PC-3 (cell line): ENCODE results near the gene RAB33B. TPM values are rescaled to one million over a fixed set of nuclear protein-coding genes. Genes with fewer than 3 reads are reported as not detected.

ENCODE experiments used
- ATAC-seq: fragments of 200-7000 bp; cut with Tn5 transposase; 2 replicates; pipeline ENCODE4 v1.9.1; 2020; ENCODE audit warnings: mild to moderate bottlenecking, moderate library complexity
- BruUV-seq: library from RNA; stranded (reverse); fragments of 400-500 nt; replicated peaks from 2 replicates; lab custom pipeline; 2021; lab: Mats Ljungman, UMichigan
- CTCF ChIA-PET: fragments of 300-600 bp; sonication (Branson Sonifier 250); formaldehyde crosslinking; loops from one replicate; lab custom pipeline; 2022; ENCODE audit warnings: antibody characterized with exemption; lab: Charles Lee
- POLR2A ChIA-PET: fragments of 300-600 bp; sonication (Branson Sonifier 250); formaldehyde crosslinking; loops from one replicate; lab custom pipeline; 2022; ENCODE audit warnings: antibody characterized with exemption; ENCODE audit not compliant: unreplicated experiment; lab: Charles Lee
- DNase-seq: peaks from one replicate; pipeline ENCODE4 v3.0.0-alpha.2; 2015
- H2AFZ ChIP-seq: fragments of 300-600 bp; sonication (generic); 2 replicates; pipeline ENCODE4 v1.6.0; 2016; ENCODE audit warnings: antibody characterized with exemption, low read length
- H3F3A ChIP-seq: fragments of 300-600 bp; sonication (generic); one replicate; pipeline ENCODE4 v1.6.0; 2017; ENCODE audit warnings: antibody characterized with exemption, low read length, control low read depth, mild to moderate bottlenecking; ENCODE audit not compliant: unreplicated experiment
- H3K27ac ChIP-seq: fragments of 300-600 bp; sonication (generic); 2 replicates; pipeline ENCODE4 v1.5.1; 2016; ENCODE audit warnings: mild to moderate bottlenecking, low read length
- H3K27me3 ChIP-seq: fragments of 300-600 bp; sonication (generic); 2 replicates; pipeline ENCODE4 v1.6.1; 2016; ENCODE audit warnings: low read length, mixed read lengths
- H3K36me3 ChIP-seq: fragments of 300-600 bp; sonication (generic); 2 replicates; pipeline ENCODE4 v1.6.1; 2016; ENCODE audit warnings: low read depth, mixed run types, low read length, mixed read lengths
- H3K4me1 ChIP-seq: fragments of 300-600 bp; sonication (generic); 2 replicates; pipeline ENCODE4 v1.5.1; 2016; ENCODE audit warnings: low read length; ENCODE audit not compliant: insufficient read depth
- H3K4me2 ChIP-seq: fragments of 300-600 bp; sonication (generic); 2 replicates; pipeline ENCODE4 v1.6.0; 2016; ENCODE audit warnings: low read length
- H3K4me3 ChIP-seq: fragments of 300-600 bp; sonication (generic); 2 replicates; pipeline ENCODE4 v1.5.1; 2016; ENCODE audit warnings: mild to moderate bottlenecking, low read length, mixed read lengths
- H3K79me2 ChIP-seq: fragments of 300-600 bp; sonication (generic); 2 replicates; pipeline ENCODE4 v1.6.1; 2017; ENCODE audit warnings: low read length, mixed read lengths
- H3K9ac ChIP-seq: fragments of 300-600 bp; sonication (generic); 2 replicates; pipeline ENCODE4 v1.6.0; 2016; ENCODE audit warnings: mild to moderate bottlenecking, low read length
- H3K9me2 ChIP-seq: fragments of 300-600 bp; sonication (generic); replicated peaks from 2 replicates; pipeline ENCODE4 v1.6.1; 2016; ENCODE audit warnings: mixed run types, low read length, mixed read lengths
- H3K9me3 ChIP-seq: fragments of 300-600 bp; sonication (generic); 2 replicates; pipeline ENCODE4 v1.6.1; 2016; ENCODE audit warnings: low read length, mixed read lengths
- H4K20me1 ChIP-seq: fragments of 300-600 bp; sonication (generic); 2 replicates; pipeline ENCODE4 v1.6.1; 2016; ENCODE audit warnings: low read length, mixed read lengths
- EZH2 ChIP-seq: fragments of 300-600 bp; sonication (generic); IDR thresholded peaks from one replicate; pipeline ENCODE4 v1.6.1; 2017; ENCODE audit warnings: antibody characterized with exemption, mild to moderate bottlenecking, low read length; ENCODE audit not compliant: unreplicated experiment
- EZH2phosphoT487 ChIP-seq: fragments of 300-600 bp; sonication (generic); IDR thresholded peaks from 2 replicates; pipeline ENCODE4 v1.6.1; 2018; ENCODE audit warnings: mild to moderate bottlenecking, antibody characterized with exemption, low read length, borderline replicate concordance
- intact Hi-C: fragments of 100-400 bp; cut with micrococcal nuclease; formaldehyde crosslinking; loops from 2 replicates; pipeline ENCODE4 v1.9.0; 2023
- total RNA-seq: library from RNA; depleted of rRNA; stranded (reverse); fragments of >200 nt; gene quantifications from 2 replicates; pipeline ENCODE4 v1.2.3, GENCODE V29; 2014
- TF ChIP-seq, protein P1 (sequence below): fragments of 300-600 bp; sonication (generic); conservative IDR thresholded peaks from 2 replicates; pipeline ENCODE4 v1.5.1; 2017; ENCODE audit warnings: antibody characterized with exemption, low read depth, mild to moderate bottlenecking, low read length

The RAB33B gene
- total RNA-seq, 1 experiment from 2014 or later = 4.4 TPM

DNA sequence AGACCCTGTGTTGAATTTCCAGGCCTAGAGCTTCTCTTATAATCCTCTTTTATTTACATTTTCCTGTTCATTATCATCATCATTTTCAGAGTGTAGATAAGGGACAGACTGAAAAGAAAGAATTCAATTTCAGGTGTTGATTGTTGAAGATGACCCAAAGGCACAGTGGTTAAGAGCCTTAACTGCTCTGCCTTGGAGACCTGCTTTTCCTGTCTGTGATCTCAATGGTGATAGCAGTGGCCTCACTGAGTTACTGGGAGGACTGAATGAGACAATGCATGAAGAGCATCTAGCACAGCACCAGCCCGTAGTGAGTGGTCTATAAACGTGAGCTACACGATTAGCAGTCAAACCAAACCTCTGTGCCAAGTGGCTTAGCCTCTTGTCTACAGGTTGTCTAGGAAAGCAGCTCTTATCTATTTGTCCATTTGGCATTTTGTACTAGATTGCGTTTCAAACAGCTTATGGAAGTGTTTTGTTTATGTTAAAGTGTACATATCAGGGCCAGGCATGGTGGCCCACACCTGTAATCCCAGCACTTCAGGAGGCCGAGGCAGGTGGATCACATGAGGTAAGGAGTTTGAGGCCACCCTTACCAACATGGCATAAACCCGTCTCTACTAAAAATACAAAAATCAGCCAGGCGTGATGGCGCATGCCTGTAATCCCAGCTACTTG is 60.6 kb downstream of the RAB33B start:
- Histone ChIP-seq H3K4me1 (no peaks in the 10 kb centered on the region), H3K9me2 (no peaks in the 10 kb centered on the region), H3K4me2 (no peak overlapping the region), H3K79me2 (no peaks in the 10 kb centered on the region), H3K4me3 (no peak overlapping the region), H3K9me3 (no peaks in the 10 kb centered on the region), H3F3A (no peaks in the 10 kb centered on the region), H3K27ac (no peak overlapping the region), H3K27me3 (no peaks in the 10 kb centered on the region), H4K20me1 (no peaks in the 10 kb centered on the region), H3K36me3 (peaks cover 20% of the 10 kb centered on the region), H3K9ac (no peak overlapping the region), H2AFZ (no peak overlapping the region)
- BruUV-seq = no TSS peak
- CTCF ChIA-PET = no interaction called here
- no peak for TF ChIP-seq EZH2
- TF ChIP-seq, protein P1, sequence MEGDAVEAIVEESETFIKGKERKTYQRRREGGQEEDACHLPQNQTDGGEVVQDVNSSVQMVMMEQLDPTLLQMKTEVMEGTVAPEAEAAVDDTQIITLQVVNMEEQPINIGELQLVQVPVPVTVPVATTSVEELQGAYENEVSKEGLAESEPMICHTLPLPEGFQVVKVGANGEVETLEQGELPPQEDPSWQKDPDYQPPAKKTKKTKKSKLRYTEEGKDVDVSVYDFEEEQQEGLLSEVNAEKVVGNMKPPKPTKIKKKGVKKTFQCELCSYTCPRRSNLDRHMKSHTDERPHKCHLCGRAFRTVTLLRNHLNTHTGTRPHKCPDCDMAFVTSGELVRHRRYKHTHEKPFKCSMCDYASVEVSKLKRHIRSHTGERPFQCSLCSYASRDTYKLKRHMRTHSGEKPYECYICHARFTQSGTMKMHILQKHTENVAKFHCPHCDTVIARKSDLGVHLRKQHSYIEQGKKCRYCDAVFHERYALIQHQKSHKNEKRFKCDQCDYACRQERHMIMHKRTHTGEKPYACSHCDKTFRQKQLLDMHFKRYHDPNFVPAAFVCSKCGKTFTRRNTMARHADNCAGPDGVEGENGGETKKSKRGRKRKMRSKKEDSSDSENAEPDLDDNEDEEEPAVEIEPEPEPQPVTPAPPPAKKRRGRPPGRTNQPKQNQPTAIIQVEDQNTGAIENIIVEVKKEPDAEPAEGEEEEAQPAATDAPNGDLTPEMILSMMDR = no peak
- TF ChIP-seq EZH2phosphoT487 = no peak
- no peak for DNase-seq
- ATAC-seq = no peak
- POLR2A ChIA-PET = no interaction called here
- intact Hi-C loops = no loop called here

DNA sequence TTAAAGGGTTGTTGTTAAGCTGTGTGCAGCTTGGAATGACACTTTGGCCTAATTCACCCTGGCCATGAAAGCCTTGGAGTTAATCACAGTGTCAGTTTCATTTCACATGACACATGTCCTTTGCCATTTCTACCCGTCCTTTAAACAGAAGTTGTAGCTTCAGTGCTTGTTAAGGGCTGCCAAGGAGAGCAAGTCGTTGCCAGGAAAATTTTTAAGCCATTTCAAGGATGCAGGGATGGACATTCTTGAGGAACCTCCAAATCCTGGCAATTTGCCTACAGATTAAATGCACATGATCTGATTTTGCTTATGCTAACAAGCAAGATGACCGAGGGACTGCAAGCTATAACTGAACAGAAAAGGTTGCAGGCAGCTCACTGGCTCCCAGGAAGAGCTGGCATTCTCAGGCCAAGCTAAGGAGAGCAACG is 61.6 kb downstream of the RAB33B start:
- CTCF ChIA-PET = interaction anchor here (0.7 kb wide), 1 partner anchor 12 kb away, joined by 20 read pairs; no protein-coding TSS in a partner anchor
- H3K9me3 ChIP-seq = no peaks in the 10 kb centered on the region
- no peak overlapping the region for H2AFZ ChIP-seq
- H3K27me3 ChIP-seq = no peaks in the 10 kb centered on the region
- H3K9me2 ChIP-seq = no peaks in the 10 kb centered on the region
- POLR2A ChIA-PET = no interaction called here
- intact Hi-C loops = no loop called here
- H3K36me3 ChIP-seq = peaks cover 21% of the 10 kb centered on the region
- ATAC-seq (no peak), DNase-seq (no peak)
- no peaks in the 10 kb centered on the region for H3K79me2 ChIP-seq
- H3K9ac ChIP-seq = no peak overlapping the region
- H3K4me1 ChIP-seq = no peaks in the 10 kb centered on the region
- no peak overlapping the region for H3K27ac ChIP-seq
- H3F3A ChIP-seq = no peaks in the 10 kb centered on the region
- H3K4me2 ChIP-seq = no peak overlapping the region
- TF ChIP-seq EZH2 (no peak), EZH2phosphoT487 (no peak)
- TF ChIP-seq, protein P1 = no peak
- BruUV-seq = no TSS peak
- H3K4me3 ChIP-seq = no peak overlapping the region
- H4K20me1 ChIP-seq = no peaks in the 10 kb centered on the region

DNA sequence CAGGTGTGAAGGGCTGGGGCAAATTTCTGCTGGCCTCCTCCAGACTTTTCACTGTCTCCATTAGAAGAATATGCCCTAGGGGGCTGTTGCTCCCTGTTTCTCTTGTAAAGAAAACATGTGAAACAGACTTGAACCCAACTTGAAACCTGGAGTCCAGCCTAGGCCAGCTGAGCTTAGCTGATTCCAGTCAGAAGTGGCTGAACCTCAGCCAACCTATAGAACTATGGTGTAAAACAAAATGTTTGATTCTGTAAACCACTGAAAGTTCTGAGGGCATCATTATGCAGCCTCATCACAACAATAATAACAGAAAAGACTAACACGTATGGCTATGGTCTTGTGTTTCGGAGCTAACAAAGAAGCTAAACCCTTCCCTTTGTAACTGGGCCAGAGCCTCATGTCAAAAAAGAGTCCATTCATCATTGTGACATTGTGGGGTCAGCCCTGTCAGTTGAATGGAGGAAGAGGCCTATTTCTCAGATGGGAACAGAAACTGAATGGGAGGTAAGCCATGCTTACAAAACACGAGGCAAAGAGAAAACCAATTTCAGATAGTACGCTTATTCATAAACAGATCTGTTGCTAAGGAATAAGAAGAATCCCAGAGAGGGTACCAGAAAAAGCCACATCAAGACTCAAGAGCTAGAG is 68.0 kb downstream of the RAB33B start:
- Histone ChIP-seq H3K4me3 (no peak overlapping the region), H3K79me2 (no peaks in the 10 kb centered on the region), H3K4me1 (peaks cover 16% of the 10 kb centered on the region; the same call in 1 of the 2 replicates), H3K27ac (no peak overlapping the region), H3K27me3 (no peaks in the 10 kb centered on the region), H4K20me1 (no peaks in the 10 kb centered on the region), H3K9ac (no peak overlapping the region), H2AFZ (no peak overlapping the region), H3K36me3 (peaks cover 20% of the 10 kb centered on the region), H3F3A (no peaks in the 10 kb centered on the region), H3K4me2 (no peak overlapping the region), H3K9me3 (no peaks in the 10 kb centered on the region), H3K9me2 (no peaks in the 10 kb centered on the region)
- ChIA-PET POLR2A (interaction anchor here (0.6 kb wide), 1 partner anchor 1444 kb away, joined by 3 read pairs; no protein-coding TSS in a partner anchor), CTCF (no interaction called here)
- intact Hi-C loops = no loop called here
- BruUV-seq = no TSS peak
- no peak for DNase-seq
- no peak for ATAC-seq
- TF ChIP-seq EZH2 = no peak
- TF ChIP-seq EZH2phosphoT487 = no peak
- TF ChIP-seq, protein P1 = no peak
